HepG2 (cell line): ENCODE data around the gene TM9SF2. TPM values are rescaled to one million over a fixed set of nuclear protein-coding genes. Genes with fewer than 3 reads are reported as not detected.
A peak's percentile ranks its signal among the peaks of the same experiment; 100 is the strongest.

ENCODE experiments used
- ATAC-seq: fragments of 200-7000 bp; cut with Tn5 transposase; 3 replicates; pipeline ENCODE4 v1.9.1; 2020; ENCODE audit warnings: mild to moderate bottlenecking, moderate library complexity
- BruUV-seq: library from RNA; stranded (reverse); fragments of 400-500 nt; replicated peaks from 2 replicates; lab custom pipeline; 2021; lab: Mats Ljungman, UMichigan
- CTCF ChIA-PET: fragments of 300-600 bp; formaldehyde crosslinking; extraction: SDS; loops from one replicate; lab custom pipeline; 2021; ENCODE audit warnings: low total read pairs, inconsistent platforms, low intra/inter-chr PET ratio; lab: Yijun Ruan, JAX
- POLR2A ChIA-PET: fragments of 350-600 bp; sonication (Branson Sonifier 250); formaldehyde crosslinking; loops from one replicate; lab custom pipeline; 2020; ENCODE audit warnings: antibody characterized with exemption, inconsistent platforms; lab: Yijun Ruan, JAX
- DNase-seq: peaks from one replicate; pipeline ENCODE4 v3.0.0-alpha.2; 2015; ENCODE audit warnings: low spot score
- FAIRE-seq: peaks from 3 replicates; lab custom pipeline; 2011; peaks lifted over from hg19 to GRCh38; lab: Jason Lieb, UNC
- H2AFZ ChIP-seq: one replicate; pipeline ENCODE4 v1.6.1; 2011; ENCODE audit warnings: low read length, inconsistent platforms
- H3K27ac ChIP-seq: fragments of 300-600 bp; 3 replicates; pipeline ENCODE4 v1.8.0; 2011; ENCODE audit warnings: mixed run types, mild to moderate bottlenecking, mixed read lengths, low read length, inconsistent platforms; ENCODE audit not compliant: insufficient read depth; ENCODE audit errors: extremely low read length
- H3K27me3 ChIP-seq, 2 experiments: fragments of 200-600 bp in 1 of 2; 2 replicates in 1 of 2; 3 replicates in 1 of 2; pipeline versions ENCODE4 v1.6.0 to v1.8.0; 2011; ENCODE audit warnings: low read length in 2 of 2, mild to moderate bottlenecking in 2 of 2, moderate library complexity in 2 of 2, inconsistent platforms in 1 of 2; ENCODE audit not compliant: insufficient read depth in 2 of 2, control insufficient read depth in 1 of 2
- H3K36me3 ChIP-seq, 2 experiments: fragments of 200-600 bp in 1 of 2; replicated peaks in 1 of 2; 2 replicates in 1 of 2; 3 replicates in 1 of 2; pipeline versions ENCODE4 v1.5.1 to v1.8.0; 2011; ENCODE audit warnings: low read length in 2 of 2, inconsistent platforms in 1 of 2; ENCODE audit not compliant: insufficient read depth in 2 of 2, control insufficient read depth in 1 of 2
- H3K4me1 ChIP-seq: 2 replicates; pipeline ENCODE4 v1.5.1; 2012; ENCODE audit warnings: low read length, inconsistent platforms; ENCODE audit not compliant: insufficient read depth
- H3K4me2 ChIP-seq: 2 replicates; pipeline ENCODE4 v1.6.0; 2011; ENCODE audit warnings: low read depth, low read length, inconsistent platforms
- H3K4me3 ChIP-seq, 3 experiments: fragments of 200-600 bp in 1 of 3; sonication (generic), shearing (Covaris generic) in 1 of 3; replicated peaks in 1 of 3; 2 replicates each; pipeline ENCODE4 v1.5.1; 2011 to 2016; ENCODE audit warnings: low read length in 3 of 3, inconsistent platforms in 2 of 3, low read depth in 2 of 3, mild to moderate bottlenecking in 2 of 3, control low read depth in 1 of 3, mixed read lengths in 1 of 3; ENCODE audit not compliant: insufficient read depth in 1 of 3
- H3K79me2 ChIP-seq: one replicate; pipeline ENCODE4 v1.6.1; 2011; ENCODE audit warnings: low read length, inconsistent platforms; ENCODE audit not compliant: insufficient read depth
- H3K9ac ChIP-seq: 2 replicates; pipeline ENCODE4 v1.6.0; 2011; ENCODE audit warnings: mild to moderate bottlenecking, low read depth, low read length, inconsistent platforms; ENCODE audit not compliant: insufficient read depth
- H3K9me3 ChIP-seq: 2 replicates; pipeline ENCODE4 v1.5.1; 2012; ENCODE audit warnings: mild to moderate bottlenecking, low read length
- H4K20me1 ChIP-seq: 2 replicates; pipeline ENCODE4 v1.6.0; 2011; ENCODE audit warnings: inconsistent platforms, mild to moderate bottlenecking, low read length, moderate library complexity; ENCODE audit not compliant: insufficient read depth
- ADNP ChIP-seq: sonication (generic); formaldehyde crosslinking; IDR thresholded peaks from 2 replicates; pipeline ENCODE4 v1.4.0; 2020; ENCODE audit warnings: missing genetic modification reagents
- FOXM1 ChIP-seq: sonication (generic); formaldehyde crosslinking; IDR thresholded peaks from 2 replicates; pipeline ENCODE4 v1.5.0; 2020; ENCODE audit warnings: missing genetic modification reagents
- GLI4 ChIP-seq: sonication (generic); formaldehyde crosslinking; IDR thresholded peaks from 2 replicates; pipeline ENCODE4 v1.5.1; 2020; ENCODE audit warnings: missing genetic modification reagents, mild to moderate bottlenecking, moderate library complexity, borderline replicate concordance
- HOXD1 ChIP-seq: sonication (generic); formaldehyde crosslinking; IDR thresholded peaks from 2 replicates; pipeline ENCODE4 v1.5.0; 2020; ENCODE audit warnings: missing genetic modification reagents
- NR2F1 ChIP-seq, 2 experiments: fragments of 450-650 bp in 1 of 2; formaldehyde crosslinking in 1 of 2; IDR thresholded peaks; 2 replicates each; pipeline versions ENCODE4 v1.5.0 to v1.6.1; 2016 to 2020; ENCODE audit warnings: mild to moderate bottlenecking in 1 of 2, missing compliant biosample characterization in 1 of 2, missing genetic modification reagents in 1 of 2, moderate library complexity in 1 of 2
- PITX1 ChIP-seq: sonication (generic); formaldehyde crosslinking; IDR thresholded peaks from 2 replicates; pipeline ENCODE4 v1.5.1; 2020; ENCODE audit warnings: mild to moderate bottlenecking, missing genetic modification reagents
- RCOR2 ChIP-seq: IDR thresholded peaks from 2 replicates; pipeline ENCODE4 v1.6.1; 2016; ENCODE audit warnings: missing biosample characterization, missing genetic modification reagents
- SOX6 ChIP-seq, 2 experiments: fragments of 450-650 bp in 1 of 2; sonication (generic) in 1 of 2; formaldehyde crosslinking in 1 of 2; IDR thresholded peaks; 2 replicates each; pipeline versions ENCODE4 v1.4.0 to v1.6.1; 2017 to 2020; ENCODE audit warnings: antibody characterized with exemption in 1 of 2, mild to moderate bottlenecking in 1 of 2, missing genetic modification reagents in 1 of 2
- TAF15 ChIP-seq: fragments of 200-400 bp; formaldehyde crosslinking; IDR thresholded peaks from one replicate; pipeline ENCODE4 v1.6.1; 2018; ENCODE audit warnings: mild to moderate bottlenecking, low read depth, low read length; ENCODE audit not compliant: poor library complexity, severe bottlenecking
- XRCC5 ChIP-seq: fragments of 200-400 bp; formaldehyde crosslinking; optimal IDR thresholded peaks from 2 replicates; pipeline ENCODE3; 2017; ENCODE audit warnings: mild to moderate bottlenecking, low read length
- ZNF17 ChIP-seq: sonication (generic); formaldehyde crosslinking; IDR thresholded peaks from 2 replicates; pipeline ENCODE4 v1.5.0; 2020; ENCODE audit warnings: mild to moderate bottlenecking, missing genetic modification reagents
- ZNF18 ChIP-seq: sonication (generic); formaldehyde crosslinking; IDR thresholded peaks from 2 replicates; pipeline ENCODE4 v1.8.0; 2022; ENCODE audit warnings: mild to moderate bottlenecking, missing genetic modification reagents; ENCODE audit not compliant: insufficient replicate concordance
- ZNF224 ChIP-seq: sonication (generic); formaldehyde crosslinking; IDR thresholded peaks from 2 replicates; pipeline ENCODE4 v1.5.0; 2020; ENCODE audit warnings: mild to moderate bottlenecking, missing genetic modification reagents
- ZNF225 ChIP-seq: sonication (generic); formaldehyde crosslinking; IDR thresholded peaks from 2 replicates; pipeline ENCODE4 v1.4.0; 2020; ENCODE audit warnings: mild to moderate bottlenecking, missing genetic modification reagents
- ZNF484 ChIP-seq: sonication (generic); formaldehyde crosslinking; IDR thresholded peaks from 2 replicates; pipeline ENCODE4 v1.5.1; 2020; ENCODE audit warnings: mild to moderate bottlenecking, low read depth, missing genetic modification reagents, borderline replicate concordance
- WGBS: methylation state at CpG from one replicate; pipeline ENCODE4 v1.1.6; 2017; ENCODE audit warnings: low lambda C conversion rate; 5-methylcytosine and 5-hydroxymethylcytosine counted together
- in situ Hi-C: cut with HindIII; loops from 2 replicates; pipeline ENCODE4 v1.10.0; 2017; ENCODE audit warnings: low pct_unique_long_range_greater_than_20kb; ENCODE audit not compliant: extremely low pct_ligation_motif_present
- intact Hi-C: fragments of 100-400 bp; cut with micrococcal nuclease; formaldehyde crosslinking; loops from one replicate; pipeline ENCODE4 v1.10.0; 2022; ENCODE audit not compliant: unreplicated experiment
- polyA plus RNA-seq, 8 experiments: library from polyadenylated mRNA; depleted of rRNA in 3 of 8; stranded (reverse) in 7 of 8; unstranded in 1 of 8; fragments of >200 nt; fragmentation: Illumina TruSeq in 4 of 8; extraction: Trizol in 4 of 8; gene quantifications; 2 replicates each; pipeline versions ENCODE4 v1.2.1 to v1.2.3, GENCODE V29; 2011 to 2016; ENCODE audit warnings: low read depth in 4 of 8, missing spikeins in 1 of 8, mixed read lengths in 1 of 8; ENCODE audit not compliant: insufficient read depth in 1 of 8
- total RNA-seq, 5 experiments: library from RNA; depleted of rRNA; stranded (reverse); fragments of >200 nt; fragmentation: Illumina TruSeq; extraction: Trizol; gene quantifications; 2 replicates each; pipeline ENCODE4 v1.2.3, GENCODE V29; 2016; ENCODE audit warnings: low read depth in 1 of 5
- TF ChIP-seq, protein P1 (sequence below): sonication (generic); formaldehyde crosslinking; IDR thresholded peaks from 2 replicates; pipeline ENCODE4 v1.4.0; 2020; ENCODE audit warnings: missing genetic modification reagents
- TF ChIP-seq, protein P2 (sequence below): sonication (generic); formaldehyde crosslinking; IDR thresholded peaks from 2 replicates; pipeline ENCODE4 v1.5.0; 2020; ENCODE audit warnings: mild to moderate bottlenecking, missing genetic modification reagents, moderate library complexity
- TF ChIP-seq, protein P3 (sequence below), 2 experiments: sonication (generic) in 1 of 2; formaldehyde crosslinking in 1 of 2; IDR thresholded peaks; 2 replicates each; pipeline versions ENCODE4 v1.4.0 to v1.6.1; 2018 to 2020; ENCODE audit warnings: missing genetic modification reagents in 2 of 2, borderline replicate concordance in 1 of 2, low read depth in 1 of 2, mild to moderate bottlenecking in 1 of 2, missing biosample characterization in 1 of 2

TM9SF2 gene
- total and polyA plus RNA-seq, 2 of the 13 experiments (the other 11 are each of a cell fraction or from before 2014, with no cell fraction given) = 94.1 to 123 TPM

GRCh38 chr13:99600318-99600717, 99.0 kb downstream of the TM9SF2 start:
- H2AFZ ChIP-seq = peak overlapping the region; percentile 29
- no peak overlapping the region for H3K27ac ChIP-seq
- H3K4me3 ChIP-seq = 0 out of 6 replicates have a peak overlapping the region, but pooled peaks of 1 of the 3 experiments have one; percentile 24
- 0 out of 5 replicates have a peak, but pooled peaks cover 0 to 3% of the 10 kb centered on the region in 2 experiments for H3K27me3 ChIP-seq
- no peaks in the 10 kb centered on the region for H4K20me1 ChIP-seq
- H3K79me2 ChIP-seq = no peaks in the 10 kb centered on the region
- peak; percentile 97 for ATAC-seq
- H3K9me3 ChIP-seq = no peaks in the 10 kb centered on the region
- 2% methylated on average over 6 of the region's 7 CpGs for WGBS
- DNase-seq = peak; percentile 31
- in situ Hi-C loops (no loop called here), intact Hi-C loops (loop anchor here (1.0 kb wide), 1 partner anchor 14 kb away; no protein-coding TSS in a partner anchor)
- no peaks in the 10 kb centered on the region for H3K36me3 ChIP-seq
- peak overlapping the region; percentile 6; the same call in 1 of the 2 replicates for H3K9ac ChIP-seq
- ChIA-PET CTCF (interaction anchor here (2.2 kb wide), 1 partner anchor 14 kb away, joined by 8 read pairs; no protein-coding TSS in a partner anchor), POLR2A (no interaction called here)
- peaks cover 18% of the 10 kb centered on the region for H3K4me1 ChIP-seq
- BruUV-seq = no TSS peak
- peak overlapping the region; percentile 73 for H3K4me2 ChIP-seq
- FAIRE-seq = no peak
- no peak for TF ChIP-seq ZNF224 (CRISPR knock-in tag)
- TF ChIP-seq ZNF18 (CRISPR knock-in tag) = no peak
- TF ChIP-seq FOXM1 = no peak
- TF ChIP-seq GLI4 = no peak
- TF ChIP-seq, protein P1, sequence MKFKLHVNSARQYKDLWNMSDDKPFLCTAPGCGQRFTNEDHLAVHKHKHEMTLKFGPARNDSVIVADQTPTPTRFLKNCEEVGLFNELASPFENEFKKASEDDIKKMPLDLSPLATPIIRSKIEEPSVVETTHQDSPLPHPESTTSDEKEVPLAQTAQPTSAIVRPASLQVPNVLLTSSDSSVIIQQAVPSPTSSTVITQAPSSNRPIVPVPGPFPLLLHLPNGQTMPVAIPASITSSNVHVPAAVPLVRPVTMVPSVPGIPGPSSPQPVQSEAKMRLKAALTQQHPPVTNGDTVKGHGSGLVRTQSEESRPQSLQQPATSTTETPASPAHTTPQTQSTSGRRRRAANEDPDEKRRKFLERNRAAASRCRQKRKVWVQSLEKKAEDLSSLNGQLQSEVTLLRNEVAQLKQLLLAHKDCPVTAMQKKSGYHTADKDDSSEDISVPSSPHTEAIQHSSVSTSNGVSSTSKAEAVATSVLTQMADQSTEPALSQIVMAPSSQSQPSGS (CRISPR knock-in tag) = no peak
- TF ChIP-seq, protein P2, sequence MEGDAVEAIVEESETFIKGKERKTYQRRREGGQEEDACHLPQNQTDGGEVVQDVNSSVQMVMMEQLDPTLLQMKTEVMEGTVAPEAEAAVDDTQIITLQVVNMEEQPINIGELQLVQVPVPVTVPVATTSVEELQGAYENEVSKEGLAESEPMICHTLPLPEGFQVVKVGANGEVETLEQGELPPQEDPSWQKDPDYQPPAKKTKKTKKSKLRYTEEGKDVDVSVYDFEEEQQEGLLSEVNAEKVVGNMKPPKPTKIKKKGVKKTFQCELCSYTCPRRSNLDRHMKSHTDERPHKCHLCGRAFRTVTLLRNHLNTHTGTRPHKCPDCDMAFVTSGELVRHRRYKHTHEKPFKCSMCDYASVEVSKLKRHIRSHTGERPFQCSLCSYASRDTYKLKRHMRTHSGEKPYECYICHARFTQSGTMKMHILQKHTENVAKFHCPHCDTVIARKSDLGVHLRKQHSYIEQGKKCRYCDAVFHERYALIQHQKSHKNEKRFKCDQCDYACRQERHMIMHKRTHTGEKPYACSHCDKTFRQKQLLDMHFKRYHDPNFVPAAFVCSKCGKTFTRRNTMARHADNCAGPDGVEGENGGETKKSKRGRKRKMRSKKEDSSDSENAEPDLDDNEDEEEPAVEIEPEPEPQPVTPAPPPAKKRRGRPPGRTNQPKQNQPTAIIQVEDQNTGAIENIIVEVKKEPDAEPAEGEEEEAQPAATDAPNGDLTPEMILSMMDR (CRISPR knock-in tag) = peak; percentile 86
- no peak for TF ChIP-seq ADNP
- no peak for TF ChIP-seq HOXD1 (CRISPR knock-in tag)
- no peak for TF ChIP-seq RCOR2
- TF ChIP-seq ZNF225 = no peak
- peak; percentile 18 to 47; a peak in 1 of 4 replicates for TF ChIP-seq NR2F1 (CRISPR knock-in tag; IDR thresholded peaks at IDR 0.05)
- TF ChIP-seq ZNF17 (CRISPR knock-in tag) = no peak
- no peak for TF ChIP-seq SOX6 (IDR thresholded peaks at IDR 0.05)
- peak; percentile 25; the same call in 1 of the 2 replicates for TF ChIP-seq SOX6 (CRISPR knock-in tag; IDR thresholded peaks at IDR 0.05)
- TF ChIP-seq ZNF484 (CRISPR knock-in tag) = no peak
- TF ChIP-seq XRCC5 = peak; percentile 23
- TF ChIP-seq, protein P3, sequence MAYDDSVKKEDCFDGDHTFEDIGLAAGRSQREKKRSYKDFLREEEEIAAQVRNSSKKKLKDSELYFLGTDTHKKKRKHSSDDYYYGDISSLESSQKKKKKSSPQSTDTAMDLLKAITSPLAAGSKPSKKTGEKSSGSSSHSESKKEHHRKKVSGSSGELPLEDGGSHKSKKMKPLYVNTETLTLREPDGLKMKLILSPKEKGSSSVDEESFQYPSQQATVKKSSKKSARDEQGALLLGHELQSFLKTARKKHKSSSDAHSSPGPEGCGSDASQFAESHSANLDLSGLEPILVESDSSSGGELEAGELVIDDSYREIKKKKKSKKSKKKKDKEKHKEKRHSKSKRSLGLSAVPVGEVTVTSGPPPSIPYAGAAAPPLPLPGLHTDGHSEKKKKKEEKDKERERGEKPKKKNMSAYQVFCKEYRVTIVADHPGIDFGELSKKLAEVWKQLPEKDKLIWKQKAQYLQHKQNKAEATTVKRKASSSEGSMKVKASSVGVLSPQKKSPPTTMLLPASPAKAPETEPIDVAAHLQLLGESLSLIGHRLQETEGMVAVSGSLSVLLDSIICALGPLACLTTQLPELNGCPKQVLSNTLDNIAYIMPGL (CRISPR knock-in tag; IDR thresholded peaks at IDR 0.05; ENCODE audit: borderline replicate concordance in 1 of 2, low read depth in 1 of 2) = peak in 1 of 2 experiments; percentile 54; a peak in 1 of 4 replicates
- TF ChIP-seq TAF15 = no peak
- TF ChIP-seq PITX1 = peak; percentile 71
